GM19023 (cell line): Measurements from ENCODE around the gene INAVA.
"Not testable (repeated sequence)": the region's sequence is repeated elsewhere in the genome, so short reads cannot be mapped to it uniquely, and the experiment has no call there.

ENCODE experiments used
- ATAC-seq: cut with Tn5 transposase; IDR thresholded peaks from one replicate; pipeline ENCODE4 v1.9.1; 2021; ENCODE audit warnings: mild to moderate bottlenecking, moderate library complexity; ENCODE audit not compliant: unreplicated experiment

Gene INAVA

GRCh38 chr1:200960236-200960947 lies 65.7 kb downstream of the INAVA start:
- no peak for ATAC-seq

- no peak for ATAC-seq
These were observed 66.2 kb downstream of the INAVA start for GRCh38 chr1:200960948-200961340.

DNA sequence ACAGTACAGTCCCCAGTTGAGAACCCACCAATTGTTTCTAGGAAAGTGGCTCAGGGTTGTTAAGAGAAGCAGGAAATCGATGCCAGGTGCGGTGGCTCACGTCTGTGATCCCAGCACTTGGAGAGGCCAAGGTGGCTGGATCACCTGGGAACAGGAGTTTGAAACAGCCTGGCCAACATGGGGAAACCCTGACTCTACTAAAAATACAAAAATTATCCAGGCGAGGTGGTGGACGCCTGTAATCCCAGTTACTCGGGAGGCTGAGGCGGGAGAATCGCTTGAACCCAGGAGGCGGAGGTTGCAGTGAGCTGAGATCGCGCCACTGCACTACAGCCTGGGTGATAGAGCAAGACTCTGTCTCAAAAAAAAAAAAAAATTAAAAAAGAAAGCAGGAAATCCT lies 67.5 kb downstream of the INAVA start:
- not testable (repeated sequence) for ATAC-seq

GRCh38 chr1:200962631-200963030 lies 67.9 kb downstream of the INAVA start:
- ATAC-seq, result no peak

DNA sequence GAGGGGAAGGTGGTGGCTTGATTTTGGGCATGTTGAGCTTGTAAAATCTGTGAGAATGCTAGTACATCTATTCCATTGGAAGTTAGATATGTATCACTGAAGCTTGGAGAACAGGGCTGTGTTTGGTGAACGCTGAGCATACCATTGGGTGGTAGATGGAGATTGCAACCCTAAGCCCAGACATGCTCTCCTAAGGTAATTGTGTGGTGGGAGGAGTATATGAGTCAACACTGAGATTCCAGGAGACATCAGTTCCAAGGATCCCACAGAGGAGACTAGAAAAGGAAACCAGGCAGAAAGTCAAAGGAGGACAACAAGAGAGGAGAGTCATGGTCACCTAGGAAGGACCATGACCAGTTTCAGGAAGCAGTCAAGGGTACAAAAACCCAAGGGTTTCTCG lies 68.4 kb downstream of the INAVA start:
- no peak for ATAC-seq

GRCh38 chr1:200963888-200964287 lies 69.2 kb downstream of the INAVA start:
- ATAC-seq, result not testable (repeated sequence)
